Aorta (tissue), 5 donors: ENCODE data around the gene ADCY1. TPM values are rescaled to one million over a fixed set of nuclear protein-coding genes. Genes with fewer than 3 reads are reported as not detected.

ENCODE experiments used
- ATAC-seq: fragments of 200-7000 bp; cut with Tn5 transposase; one replicate; pipeline ENCODE4 v1.9.1; 2022; ENCODE audit warnings: moderate library complexity; ENCODE audit not compliant: low FRiP score
- DNase-seq, 2 donors: peaks; one replicate each; pipeline ENCODE4 v3.0.0-alpha.2; 2020
- H3K27ac ChIP-seq, 2 donors: one replicate each; pipeline ENCODE4 v1.5.1; 2013; ENCODE audit warnings: low read length in 2 of 2, mild to moderate bottlenecking in 2 of 2, moderate library complexity in 2 of 2, control low read depth in 1 of 2, inconsistent platforms in 1 of 2, low read depth in 1 of 2
- H3K27me3 ChIP-seq, 2 donors: one replicate each; pipeline ENCODE4 v1.6.1; 2013; ENCODE audit warnings: control low read depth in 1 of 2, low read length in 1 of 2, mild to moderate bottlenecking in 1 of 2, moderate library complexity in 1 of 2; ENCODE audit not compliant: insufficient read depth in 2 of 2, control insufficient read depth in 1 of 2
- H3K36me3 ChIP-seq, 2 donors: one replicate each; pipeline ENCODE4 v1.6.1; 2013; ENCODE audit warnings: control low read depth in 1 of 2, low read length in 1 of 2, mild to moderate bottlenecking in 1 of 2; ENCODE audit not compliant: insufficient read depth in 2 of 2, control insufficient read depth in 1 of 2
- H3K4me1 ChIP-seq, 2 donors: one replicate each; pipeline ENCODE4 v1.6.1; 2013; ENCODE audit warnings: low read length in 2 of 2, control low read depth in 1 of 2, mild to moderate bottlenecking in 1 of 2, moderate library complexity in 1 of 2; ENCODE audit not compliant: insufficient read depth in 2 of 2, control insufficient read depth in 1 of 2
- H3K4me3 ChIP-seq, 2 donors: one replicate each; pipeline ENCODE4 v1.5.1; 2013; ENCODE audit warnings: low read length in 2 of 2, control low read depth in 1 of 2, mild to moderate bottlenecking in 1 of 2
- H3K9me3 ChIP-seq: one replicate; pipeline ENCODE4 v1.6.1; 2013; ENCODE audit warnings: mild to moderate bottlenecking, low read length; ENCODE audit not compliant: control insufficient read depth
- WGBS, 2 donors: extraction: QIAGEN DNeasy Blood & Tissue Kit; methylation state at CpG; one replicate each; pipeline ENCODE4 v1.1.7; 2013; 5-methylcytosine and 5-hydroxymethylcytosine counted together
- intact Hi-C, 2 donors: fragments of 100-400 bp; cut with DNase I; formaldehyde crosslinking; loops; one replicate each; pipeline versions ENCODE4 v1.14.2 to v1.15.0; 2022
- polyA plus RNA-seq, 2 donors: library from polyadenylated mRNA; stranded (reverse); fragments of 200-250 nt; gene quantifications; one replicate each; pipeline ENCODE4 v1.2.3, GENCODE V29; 2013
- total RNA-seq, 2 donors: library from RNA; stranded (reverse); fragmentation: NEBNext Ultra II Directional; extraction: Animal tissue kit (Norgen Biotek cat#: 25700); gene quantifications; one replicate each; pipeline ENCODE4 v1.2.1, GENCODE V29; 2021
- donor health status: healthy with polysubstance abuse.
- donor health status: Bipolar disorder and iron deficiency.
- donor health status: DM: no; HTN: no; CAD: no.
- donor health status: DM: no; HTN: no; CAD: no.
- donor health status: DM: yes; HTN: yes; CAD: no.

ADCY1 gene
- total and polyA plus RNA-seq, 4 donors = 0.20 to 5.8 (median 1.8) TPM

DNA sequence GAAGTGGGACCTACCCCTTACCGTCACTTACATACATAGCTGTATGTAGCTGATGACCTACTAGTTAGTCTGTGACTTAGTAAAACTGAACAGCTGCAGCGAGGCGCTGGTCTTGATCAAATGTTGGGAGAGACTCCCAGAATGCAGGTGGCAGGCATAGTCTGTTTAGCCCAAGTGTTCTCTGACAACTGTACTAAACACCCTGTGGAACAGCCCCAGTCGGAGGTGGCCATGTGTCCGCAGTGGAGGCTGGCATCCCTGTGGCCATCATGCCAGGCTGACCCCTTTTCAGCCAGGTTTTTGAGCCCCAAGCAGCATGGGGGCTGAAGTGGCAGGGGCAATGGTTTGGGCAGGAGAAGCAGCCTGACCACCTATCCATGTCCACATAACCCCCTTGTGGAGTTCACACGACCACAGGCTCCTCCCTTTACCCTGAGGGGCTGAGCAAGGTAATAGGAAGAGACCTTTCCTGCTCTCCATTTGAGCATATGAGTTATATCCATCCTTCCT is 7.2 kb downstream of the ADCY1 start:
- DNase-seq (peak in 1 of 2 donors; percentile 44), ATAC-seq (no peak)
- H3K9me3 ChIP-seq = no peaks in the 10 kb centered on the region
- H3K4me1 ChIP-seq = no peaks in the 10 kb centered on the region
- intact Hi-C loops = no loop called here
- H3K4me3 ChIP-seq = no peak overlapping the region
- WGBS, 2 donors = 85 to 88% methylated on average over 6 of the region's 6 CpGs
- H3K27me3 ChIP-seq = no peaks in the 10 kb centered on the region
- no peak overlapping the region for H3K27ac ChIP-seq
- H3K36me3 ChIP-seq = no peaks in the 10 kb centered on the region

DNA sequence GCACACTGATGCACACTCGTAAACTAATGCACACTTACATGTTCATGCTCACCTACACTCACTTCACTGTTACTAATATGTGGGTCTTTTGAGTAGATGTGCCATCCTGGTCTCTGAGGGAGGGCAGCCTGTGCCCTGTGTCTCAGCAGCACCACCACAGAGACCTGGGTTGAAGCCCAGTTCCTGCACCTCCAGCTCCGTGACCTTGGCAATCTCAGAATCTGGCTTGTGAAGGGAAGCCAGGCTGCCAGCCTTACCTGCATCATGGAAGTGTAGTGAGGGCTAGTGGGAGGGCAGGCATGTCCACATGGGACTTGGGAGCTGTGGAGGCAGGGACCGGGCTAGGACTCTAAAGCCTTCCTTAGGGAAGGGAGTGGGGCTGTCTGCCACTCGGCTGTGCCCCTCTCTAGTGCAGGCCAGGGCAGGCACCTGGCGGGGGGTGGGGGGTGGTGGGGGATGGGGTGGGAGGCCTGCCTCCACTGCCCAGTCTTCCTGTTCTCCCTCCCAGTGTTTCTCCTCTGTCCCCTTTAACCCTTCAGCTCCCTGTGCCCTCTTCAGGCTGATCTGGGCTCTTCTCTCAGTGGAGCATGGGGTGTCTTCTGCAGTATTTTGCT is 8.1 kb downstream of the ADCY1 start:
- no peak overlapping the region for H3K4me3 ChIP-seq
- WGBS, 2 donors = 67 to 68% methylated on average over 5 of the region's 5 CpGs
- ATAC-seq = no peak
- no peak overlapping the region for H3K27ac ChIP-seq
- no peaks in the 10 kb centered on the region for H3K27me3 ChIP-seq
- no peaks in the 10 kb centered on the region for H3K4me1 ChIP-seq
- intact Hi-C loops = no loop called here
- peak in 1 of 2 donors; percentile 14 for DNase-seq
- H3K9me3 ChIP-seq = no peaks in the 10 kb centered on the region
- no peaks in the 10 kb centered on the region for H3K36me3 ChIP-seq

DNA sequence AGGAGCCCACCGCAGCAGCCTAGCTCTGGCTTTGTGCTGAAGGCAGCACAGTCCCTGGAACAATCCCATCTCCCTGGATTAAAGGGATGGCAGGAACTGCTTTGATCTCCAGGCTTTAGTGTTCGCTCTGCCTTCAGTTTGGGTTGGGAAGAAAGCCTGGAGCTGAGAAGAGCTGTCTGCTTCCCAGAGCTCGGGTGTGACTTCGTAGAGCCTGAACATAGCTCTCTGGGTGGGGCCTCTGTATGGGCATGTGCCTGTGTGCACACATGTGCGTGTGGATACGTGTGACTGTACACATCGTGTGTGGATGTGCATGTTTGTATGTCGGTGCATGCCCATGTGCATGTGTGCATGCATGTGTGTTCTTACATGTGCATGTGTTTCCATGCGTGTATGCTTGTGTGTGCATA is 8.7 kb downstream of the ADCY1 start:
- no peaks in the 10 kb centered on the region for H3K27me3 ChIP-seq
- no peaks in the 10 kb centered on the region for H3K4me1 ChIP-seq
- H3K36me3 ChIP-seq = no peaks in the 10 kb centered on the region
- no peak overlapping the region for H3K4me3 ChIP-seq
- intact Hi-C loops = no loop called here
- no peaks in the 10 kb centered on the region for H3K9me3 ChIP-seq
- ATAC-seq = no peak
- H3K27ac ChIP-seq = no peak overlapping the region
- no peak for DNase-seq
- 71 to 73% methylated on average over 9 of the region's 9 CpGs for WGBS, 2 donors

DNA sequence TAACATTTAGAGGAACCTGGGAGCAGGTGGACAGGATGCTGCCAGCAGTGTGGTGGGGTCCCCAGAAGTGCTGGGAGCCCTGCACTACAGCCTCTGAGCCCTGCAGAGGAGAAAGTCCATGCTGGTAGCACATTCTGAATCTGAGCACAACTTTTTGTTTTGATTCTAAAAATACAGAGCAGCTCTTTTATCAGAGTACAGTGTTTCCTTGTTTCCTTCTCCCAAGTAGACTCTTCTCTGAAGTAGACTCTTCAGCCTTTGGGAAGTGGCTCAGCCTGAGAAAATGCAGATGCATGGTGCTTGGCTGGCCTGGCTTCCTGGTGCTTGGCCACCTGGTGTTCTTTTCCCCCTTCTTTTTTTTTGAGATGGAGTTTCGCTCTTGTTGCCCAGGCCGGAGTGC is 9.1 kb downstream of the ADCY1 start:
- H3K9me3 ChIP-seq = no peaks in the 10 kb centered on the region
- ATAC-seq (no peak), DNase-seq (peak in 1 of 2 donors; percentile 1)
- no peaks in the 10 kb centered on the region for H3K36me3 ChIP-seq
- no peaks in the 10 kb centered on the region for H3K27me3 ChIP-seq
- no peak overlapping the region for H3K27ac ChIP-seq
- H3K4me3 ChIP-seq = no peak overlapping the region
- intact Hi-C loops = no loop called here
- 78 to 94% methylated on average over 2 of the region's 2 CpGs for WGBS, 2 donors
- H3K4me1 ChIP-seq = no peaks in the 10 kb centered on the region

DNA sequence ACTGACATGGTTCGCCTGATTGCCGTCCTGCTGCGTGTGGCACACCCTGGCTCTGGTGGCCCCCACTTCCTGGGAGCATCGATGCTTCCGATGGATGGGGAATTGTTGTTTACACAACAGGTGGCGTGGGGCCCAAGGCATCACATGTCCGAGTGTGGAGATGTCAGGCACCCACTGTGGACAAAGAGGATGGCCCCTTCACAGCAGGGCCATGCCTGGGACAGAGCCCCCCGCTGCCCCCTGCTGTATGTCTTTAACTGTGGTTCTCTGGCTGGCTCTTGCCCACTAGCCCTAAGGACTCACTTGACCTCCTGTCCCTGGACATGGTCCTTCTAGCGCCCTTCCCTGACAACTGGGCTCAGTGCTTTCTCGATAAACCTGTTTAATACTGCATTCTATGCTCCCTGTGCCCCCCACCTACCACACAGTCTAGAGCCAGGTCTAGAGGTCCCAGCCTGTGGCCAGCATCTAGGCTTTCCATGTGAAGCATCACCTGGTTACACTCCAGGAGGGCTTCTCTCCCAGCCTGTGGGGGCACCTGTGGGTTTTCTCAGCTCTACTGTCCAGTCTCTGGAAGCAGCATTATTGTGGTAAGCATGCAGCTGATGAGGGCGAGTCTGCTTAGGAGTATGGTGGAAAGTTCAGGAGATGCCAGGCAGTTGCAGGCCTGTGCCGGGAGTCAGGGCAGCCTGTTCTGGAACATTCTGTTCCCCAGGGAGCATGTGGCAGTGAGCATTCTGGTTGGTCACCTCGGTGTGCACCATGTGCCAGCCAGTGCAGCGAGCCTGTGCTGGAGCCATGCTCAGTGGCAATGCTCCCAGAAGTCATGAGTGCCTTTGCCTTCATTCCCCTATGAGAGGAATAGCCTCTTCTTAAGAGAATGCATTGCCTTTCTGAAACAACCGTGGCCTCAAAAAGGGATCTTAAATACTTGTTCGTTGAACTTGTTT is 10.4 kb downstream of the ADCY1 start:
- Histone ChIP-seq H3K4me3 (no peak overlapping the region), H3K36me3 (no peaks in the 10 kb centered on the region), H3K27ac (no peak overlapping the region), H3K4me1 (no peaks in the 10 kb centered on the region), H3K9me3 (no peaks in the 10 kb centered on the region), H3K27me3 (no peaks in the 10 kb centered on the region)
- intact Hi-C loops = no loop called here
- ATAC-seq (no peak), DNase-seq (peak in 1 of 2 donors; percentile 59)
- 71 to 72% methylated on average over 16 of the region's 16 CpGs for WGBS, 2 donors

DNA sequence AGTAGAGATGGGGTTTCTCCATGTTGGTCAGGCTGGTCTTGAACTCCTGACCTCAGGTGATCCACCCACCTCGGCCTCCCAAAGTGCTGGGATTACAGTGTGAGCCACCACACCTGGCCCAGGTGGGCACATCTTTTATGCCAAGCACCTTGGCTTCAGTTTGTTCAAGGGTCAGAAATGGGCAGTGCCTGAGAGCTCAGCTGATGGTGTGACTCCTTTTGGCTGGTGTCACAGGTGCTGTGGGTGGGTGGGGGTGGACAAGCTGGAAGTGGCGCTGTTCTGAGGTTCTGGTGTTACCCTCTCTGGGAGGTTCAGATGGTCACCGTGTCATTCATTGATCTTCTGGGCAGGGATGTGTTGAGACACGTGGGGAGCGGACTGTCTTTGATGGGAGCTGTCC is 11.5 kb downstream of the ADCY1 start:
- Histone ChIP-seq H3K9me3 (no peaks in the 10 kb centered on the region), H3K27ac (no peak overlapping the region), H3K4me1 (no peaks in the 10 kb centered on the region), H3K36me3 (no peaks in the 10 kb centered on the region), H3K27me3 (no peaks in the 10 kb centered on the region), H3K4me3 (no peak overlapping the region)
- DNase-seq (no peak), ATAC-seq (no peak)
- intact Hi-C loops = no loop called here
- WGBS, 2 donors = 77 to 87% methylated on average over 5 of the region's 5 CpGs

DNA sequence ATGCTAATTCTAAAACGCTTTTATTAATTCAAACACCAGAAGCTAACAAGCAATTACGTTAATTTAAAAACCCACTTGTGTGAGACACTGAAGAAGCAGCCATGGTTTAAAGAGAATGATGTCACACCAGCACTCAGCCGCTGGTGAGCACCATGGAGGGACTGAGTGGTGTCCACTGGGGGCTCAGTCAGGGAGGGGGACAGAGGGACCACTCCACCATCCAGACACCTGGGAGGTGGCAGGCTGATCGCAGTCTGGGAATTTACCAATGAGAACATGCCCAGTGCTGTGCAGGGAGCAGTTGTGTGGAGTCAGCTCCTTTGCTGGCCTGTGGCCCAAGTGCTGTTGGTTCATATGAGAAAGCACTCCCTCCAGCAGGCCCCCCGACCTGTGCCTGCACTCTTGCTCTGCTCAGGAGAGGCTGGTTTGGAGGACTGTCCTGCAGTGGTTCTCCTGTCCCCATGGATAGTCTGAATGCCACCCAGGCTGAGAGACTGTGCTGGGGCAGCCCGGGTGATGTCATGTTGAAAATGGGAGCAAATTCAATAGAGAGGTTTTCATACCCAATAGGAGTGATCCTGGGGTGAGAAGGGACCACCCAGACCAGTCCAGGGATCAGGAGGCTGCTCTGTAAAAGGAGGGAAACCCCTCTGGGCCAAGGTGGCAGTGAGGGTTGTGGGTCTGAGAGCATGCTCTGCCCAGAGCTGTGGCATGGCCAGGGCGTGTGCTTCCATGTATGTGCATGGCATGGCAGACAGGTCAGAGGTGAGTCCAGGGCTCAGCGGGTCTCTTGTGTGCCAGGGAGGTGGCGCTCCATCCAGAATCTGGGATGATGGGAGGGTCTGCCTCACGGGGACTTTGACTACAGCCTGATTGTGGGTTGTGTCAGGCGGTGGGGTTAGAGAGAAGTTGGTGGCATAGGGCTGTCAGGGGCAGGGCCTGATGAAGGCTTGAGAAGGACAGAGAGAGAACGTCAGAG is 12.7 kb downstream of the ADCY1 start:
- ATAC-seq (no peak), DNase-seq (peak in 1 of 2 donors; percentile 53)
- H3K4me1 ChIP-seq = no peaks in the 10 kb centered on the region
- intact Hi-C loops = no loop called here
- WGBS, 2 donors = 88 to 89% methylated on average over 12 of the region's 12 CpGs
- H3K27me3 ChIP-seq = no peaks in the 10 kb centered on the region
- H3K36me3 ChIP-seq = no peaks in the 10 kb centered on the region
- no peak overlapping the region for H3K27ac ChIP-seq
- no peak overlapping the region for H3K4me3 ChIP-seq
- no peaks in the 10 kb centered on the region for H3K9me3 ChIP-seq

DNA sequence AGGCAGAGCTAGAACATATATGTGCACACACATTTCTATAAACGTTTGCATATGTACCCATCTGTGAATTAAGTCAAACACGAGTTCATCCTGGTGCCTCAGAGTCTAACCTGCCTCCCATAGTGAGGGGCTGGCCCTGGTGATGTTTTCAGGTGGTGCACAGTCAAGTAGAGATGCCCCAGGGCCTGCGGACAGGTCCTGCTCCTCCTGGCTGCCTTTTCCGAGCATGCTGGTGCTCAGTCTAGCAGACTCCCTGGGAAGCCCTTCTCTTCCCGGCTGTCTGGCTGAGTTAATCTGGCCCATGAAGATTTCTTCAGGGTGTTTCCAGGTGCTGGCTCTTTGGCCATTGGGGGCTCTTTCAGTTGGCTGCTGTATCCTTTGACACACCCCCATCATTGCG is 14.3 kb downstream of the ADCY1 start:
- Histone ChIP-seq H3K9me3 (no peaks in the 10 kb centered on the region), H3K4me3 (no peak overlapping the region), H3K27ac (no peak overlapping the region), H3K4me1 (no peaks in the 10 kb centered on the region), H3K36me3 (no peaks in the 10 kb centered on the region), H3K27me3 (no peaks in the 10 kb centered on the region)
- WGBS, 2 donors = 85 to 86% methylated on average over 6 of the region's 6 CpGs
- peak in 1 of 2 donors; percentile 38 for DNase-seq
- intact Hi-C loops = no loop called here
- ATAC-seq = no peak
